GM23338 (cell line): Measurements from ENCODE around the gene SPTBN4. TPM values are rescaled to one million over a fixed set of nuclear protein-coding genes. Genes with fewer than 3 reads are reported as not detected.

Experiments
- ATAC-seq: fragments of 200-7000 bp; cut with Tn5 transposase; 3 replicates; pipeline ENCODE4 v1.9.1; 2020
- DNase-seq: peaks from one replicate; pipeline ENCODE4 v3.0.0-alpha.2; 2015; ENCODE audit warnings: low spot score
- H2AFZ ChIP-seq: fragments of 200-600 bp; sonication (generic); 2 replicates; pipeline ENCODE4 v1.8.0; 2016; ENCODE audit warnings: antibody characterized with exemption, mild to moderate bottlenecking, moderate library complexity
- H3F3A ChIP-seq: fragments of 200-600 bp; sonication (generic); replicated peaks from 2 replicates; pipeline ENCODE4 v1.8.0; 2017; ENCODE audit warnings: antibody characterized with exemption, mixed run types, low read depth
- H3K27ac ChIP-seq: fragments of 200-600 bp; sonication (generic); 2 replicates; pipeline ENCODE4 v1.6.1; 2016; ENCODE audit warnings: low read depth
- H3K27me3 ChIP-seq: fragments of 200-600 bp; sonication (generic); 2 replicates; pipeline ENCODE4 v1.8.0; 2016; ENCODE audit warnings: mild to moderate bottlenecking, mixed run types, moderate library complexity; ENCODE audit not compliant: insufficient read depth
- H3K36me3 ChIP-seq: fragments of 200-600 bp; sonication (generic); 2 replicates; pipeline ENCODE4 v1.8.0; 2016; ENCODE audit warnings: mild to moderate bottlenecking; ENCODE audit not compliant: insufficient read depth
- H3K4me1 ChIP-seq: fragments of 200-600 bp; sonication (generic); 2 replicates; pipeline ENCODE4 v1.8.0; 2016; ENCODE audit warnings: mild to moderate bottlenecking, moderate library complexity; ENCODE audit not compliant: insufficient read depth
- H3K4me2 ChIP-seq: fragments of 200-600 bp; sonication (generic); 2 replicates; pipeline ENCODE4 v1.7.1; 2017; ENCODE audit warnings: mixed run types
- H3K4me3 ChIP-seq: fragments of 200-600 bp; sonication (generic); 2 replicates; pipeline ENCODE4 v1.6.1; 2016; ENCODE audit warnings: mixed run types
- H3K79me2 ChIP-seq: fragments of 200-600 bp; sonication (generic); replicated peaks from 2 replicates; pipeline ENCODE4 v1.8.0; 2017; ENCODE audit warnings: mild to moderate bottlenecking; ENCODE audit not compliant: insufficient read depth
- H3K9me2 ChIP-seq: fragments of 200-600 bp; sonication (generic); 2 replicates; pipeline ENCODE4 v1.8.0; 2017; ENCODE audit not compliant: insufficient read depth
- H4K20me1 ChIP-seq: fragments of 200-600 bp; sonication (generic); replicated peaks from 2 replicates; pipeline ENCODE4 v1.8.0; 2017; ENCODE audit warnings: mild to moderate bottlenecking; ENCODE audit not compliant: insufficient read depth
- H3K27ac Mint-ChIP-seq: 2 replicates; pipeline ENCODE4 v1.8.0; 2020; ENCODE audit warnings: inconsistent platforms, mild to moderate bottlenecking, moderate library complexity, mixed read lengths
- H3K27me3 Mint-ChIP-seq: 3 replicates; pipeline ENCODE4 v1.8.0; 2022; ENCODE audit warnings: low read depth, mild to moderate bottlenecking, moderate library complexity, mixed read lengths, inconsistent platforms; ENCODE audit not compliant: insufficient read depth, poor library complexity
- H3K36me3 Mint-ChIP-seq: 3 replicates; pipeline ENCODE4 v1.8.0; 2021; ENCODE audit warnings: low read depth, mild to moderate bottlenecking, inconsistent platforms, moderate library complexity, mixed read lengths
- H3K4me1 Mint-ChIP-seq: 3 replicates; pipeline ENCODE4 v1.8.0; 2020; ENCODE audit warnings: mild to moderate bottlenecking, inconsistent platforms, mixed read lengths
- H3K4me3 Mint-ChIP-seq: 3 replicates; pipeline ENCODE4 v1.8.0; 2021; ENCODE audit warnings: moderate library complexity, mild to moderate bottlenecking, inconsistent platforms, mixed read lengths
- H3K9me3 Mint-ChIP-seq: 3 replicates; pipeline ENCODE4 v1.8.0; 2020; ENCODE audit warnings: moderate library complexity, mild to moderate bottlenecking, inconsistent platforms, mixed read lengths
- CREB1 ChIP-seq: fragments of 250-450 bp; sonication (Bioruptor Pico); IDR thresholded peaks from 2 replicates; pipeline ENCODE4 v1.5.0; 2020; ENCODE audit warnings: low read depth, mild to moderate bottlenecking, moderate library complexity
- EZH2 ChIP-seq: fragments of 200-600 bp; sonication (generic); IDR thresholded peaks from one replicate; pipeline ENCODE4 v1.8.0; 2017; ENCODE audit warnings: antibody characterized with exemption, mild to moderate bottlenecking, low read depth; ENCODE audit not compliant: unreplicated experiment
- JUNB ChIP-seq: IDR thresholded peaks from one replicate; pipeline ENCODE4 v1.6.1; 2016; ENCODE audit warnings: antibody characterized with exemption; ENCODE audit not compliant: unreplicated experiment
- NANOG ChIP-seq: IDR thresholded peaks from 2 replicates; pipeline ENCODE4 v1.6.1; 2016; ENCODE audit warnings: antibody characterized with exemption, borderline replicate concordance
- POLR2AphosphoS5 ChIP-seq: IDR thresholded peaks from 2 replicates; pipeline ENCODE4 v1.6.1; 2016; ENCODE audit warnings: antibody characterized with exemption, low read depth
- REST ChIP-seq: IDR thresholded peaks from one replicate; pipeline ENCODE4 v1.6.1; 2018; ENCODE audit warnings: antibody characterized with exemption; ENCODE audit not compliant: unreplicated experiment
- ZNF114 ChIP-seq: fragments of 250-450 bp; sonication (Bioruptor Pico); IDR thresholded peaks from 2 replicates; pipeline ENCODE4 v1.5.0; 2020; ENCODE audit warnings: mild to moderate bottlenecking, moderate library complexity
- ZNF331 ChIP-seq: fragments of 250-450 bp; sonication (Bioruptor Pico); IDR thresholded peaks from 2 replicates; pipeline ENCODE4 v1.5.0; 2020; ENCODE audit warnings: low read depth, mild to moderate bottlenecking, moderate library complexity
- ZNF462 ChIP-seq: fragments of 250-450 bp; sonication (Bioruptor Pico); IDR thresholded peaks from 2 replicates; pipeline ENCODE4 v1.5.0; 2020; ENCODE audit warnings: mild to moderate bottlenecking, moderate library complexity
- polyA plus RNA-seq: library from polyadenylated mRNA; unstranded; fragments of >200 nt; fragmentation: Nextera tagmentation; extraction: Ambion mirVana; gene quantifications from 2 replicates; pipeline ENCODE4 v1.2.1, GENCODE V29; 2016
- total RNA-seq: library from RNA; depleted of rRNA; stranded (reverse); fragments of >200 nt; shearing (Covaris generic); gene quantifications from 2 replicates; pipeline ENCODE4 v1.2.3, GENCODE V29; 2014

The SPTBN4 gene
- total and polyA plus RNA-seq, 2 experiments from 2014 or later = 1.6 to 2.3 TPM

GRCh38 chr19:40420451-40420765 is 46.4 kb upstream of the SPTBN4 start:
- Mint-ChIP-seq H3K4me3 (peak overlapping the region; percentile 73), H3K27me3 (peaks cover 8% of the 10 kb centered on the region), H3K27ac (no peak overlapping the region), H3K9me3 (peaks cover 3% of the 10 kb centered on the region; the same call in 1 of the 3 replicates), H3K4me1 (peaks cover 25% of the 10 kb centered on the region), H3K36me3 (peaks cover 12% of the 10 kb centered on the region)
- Histone ChIP-seq H3K9me2 (no peaks in the 10 kb centered on the region), H3K36me3 (no peaks in the 10 kb centered on the region), H2AFZ (no peak overlapping the region), H3F3A (no peaks in the 10 kb centered on the region), H3K4me2 (peak overlapping the region; percentile 95; the same call in 1 of the 2 replicates), H3K4me1 (peaks cover 17% of the 10 kb centered on the region), H3K27me3 (no peaks in the 10 kb centered on the region), H3K4me3 (peak overlapping the region; percentile 87), H3K27ac (no peak overlapping the region), H4K20me1 (no peaks in the 10 kb centered on the region), H3K79me2 (no peaks in the 10 kb centered on the region; the same call in none of the 2 replicates)
- DNase-seq (no peak), ATAC-seq (no peak)
- no peak for TF ChIP-seq ZNF114 (CRISPR knock-in tag)
- no peak for TF ChIP-seq NANOG
- TF ChIP-seq CREB1 (CRISPR knock-in tag) = no peak
- TF ChIP-seq ZNF462 (CRISPR knock-in tag) = no peak
- TF ChIP-seq POLR2AphosphoS5 = no peak
- no peak for TF ChIP-seq ZNF331 (CRISPR knock-in tag)
- TF ChIP-seq EZH2 = no peak
- no peak for TF ChIP-seq JUNB
- TF ChIP-seq REST = no peak
